GM19324 (cell line): Measurements from ENCODE around the gene COX7A2.

ENCODE experiments used
- ATAC-seq: cut with Tn5 transposase; IDR thresholded peaks from one replicate; pipeline ENCODE4 v1.9.1; 2021; ENCODE audit warnings: mild to moderate bottlenecking, moderate library complexity; ENCODE audit not compliant: unreplicated experiment, low FRiP score

COX7A2 gene

DNA sequence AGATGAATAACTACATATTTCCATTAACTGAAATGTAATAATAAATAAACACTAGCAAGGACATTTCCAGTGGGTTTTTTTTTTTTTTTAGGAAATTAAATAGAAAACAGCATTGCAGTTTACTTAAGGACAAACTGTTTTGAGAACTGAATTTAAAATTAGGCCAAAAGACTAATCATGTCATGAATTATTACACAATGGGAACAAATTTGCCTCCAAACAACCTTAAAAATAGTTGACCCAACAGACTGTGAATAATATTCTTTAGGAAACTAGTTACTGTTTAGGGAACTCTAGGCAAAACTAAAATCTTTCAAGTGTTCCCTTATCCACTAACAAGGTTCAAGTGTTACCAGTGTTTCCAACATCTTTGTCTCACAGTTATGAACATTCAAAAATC lies 21.3 kb downstream of the COX7A2 start:
- no peak for ATAC-seq

DNA sequence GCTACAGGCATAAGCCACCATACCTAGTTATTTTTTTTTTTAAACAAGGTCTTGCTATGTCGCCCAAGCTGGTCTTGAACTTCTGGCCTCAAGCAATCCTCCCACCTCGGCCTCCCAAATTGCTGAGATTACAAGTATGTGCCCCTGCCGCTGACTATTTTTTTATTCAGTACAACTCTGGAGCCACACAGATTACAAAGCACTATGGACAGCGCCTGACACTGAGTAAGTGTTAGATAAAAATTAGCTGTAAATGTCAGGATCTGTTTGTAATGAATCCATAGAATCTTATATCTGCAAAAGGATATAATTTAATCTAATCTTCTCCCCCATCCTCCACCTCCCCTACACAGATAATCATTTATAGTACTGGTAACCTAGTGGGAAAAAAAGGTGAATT lies 22.5 kb downstream of the COX7A2 start:
- no peak for ATAC-seq

DNA sequence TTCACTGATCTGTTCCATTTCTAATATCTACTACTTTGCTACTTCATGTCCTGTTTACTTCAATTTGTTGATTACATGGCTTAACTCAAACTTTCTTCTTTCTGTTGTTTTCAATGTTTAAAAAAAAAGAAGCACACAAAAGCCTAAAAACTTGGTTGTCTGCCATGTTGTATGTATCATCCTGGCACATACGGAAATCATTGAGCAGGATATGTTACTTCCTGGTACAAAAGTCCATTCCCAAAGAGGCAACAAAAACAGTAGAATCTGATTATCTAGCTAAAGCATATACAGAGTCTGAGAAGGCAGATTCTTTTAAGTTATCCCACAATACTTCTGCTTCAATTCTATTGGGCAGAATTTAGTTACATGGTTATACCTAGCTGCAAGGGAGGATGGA lies 23.2 kb downstream of the COX7A2 start:
- no peak for ATAC-seq

DNA sequence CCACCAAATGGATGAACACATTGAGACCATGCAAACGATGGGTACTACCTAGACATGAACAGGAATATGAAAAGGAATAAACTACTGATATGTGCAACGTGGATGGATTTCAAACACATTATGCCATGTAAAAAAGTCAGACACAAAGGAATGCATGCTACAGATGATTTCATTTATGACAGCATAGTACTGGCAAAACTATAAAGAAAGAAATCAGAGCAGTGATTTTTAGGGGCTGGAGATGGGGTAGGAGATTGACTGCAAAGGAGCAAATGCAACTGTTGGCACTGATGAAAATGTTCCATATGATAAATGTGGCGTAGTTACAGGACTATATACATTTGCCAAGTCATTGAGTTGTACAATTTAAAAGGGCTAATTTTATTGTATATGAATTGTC lies 24.3 kb downstream of the COX7A2 start:
- ATAC-seq: no peak

DNA sequence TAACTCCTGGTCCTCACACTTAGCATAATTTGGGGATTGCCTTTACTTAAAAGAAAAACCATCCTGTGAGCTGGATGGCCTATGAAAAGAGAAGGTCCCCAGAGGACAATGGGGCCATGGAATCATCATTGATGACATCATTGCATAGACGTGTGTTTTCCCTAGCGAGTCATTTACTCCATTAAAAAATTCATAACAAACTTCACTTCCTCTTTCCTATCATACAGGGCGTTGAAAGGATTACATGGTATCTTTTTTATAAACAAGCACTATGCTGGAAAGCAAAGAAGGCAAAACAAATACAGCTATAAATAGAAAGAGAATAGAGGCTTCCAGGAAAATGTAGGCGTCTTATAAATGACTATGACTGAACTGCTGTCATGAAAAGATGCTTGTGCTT lies 26.4 kb downstream of the COX7A2 start:
- no peak for ATAC-seq

DNA sequence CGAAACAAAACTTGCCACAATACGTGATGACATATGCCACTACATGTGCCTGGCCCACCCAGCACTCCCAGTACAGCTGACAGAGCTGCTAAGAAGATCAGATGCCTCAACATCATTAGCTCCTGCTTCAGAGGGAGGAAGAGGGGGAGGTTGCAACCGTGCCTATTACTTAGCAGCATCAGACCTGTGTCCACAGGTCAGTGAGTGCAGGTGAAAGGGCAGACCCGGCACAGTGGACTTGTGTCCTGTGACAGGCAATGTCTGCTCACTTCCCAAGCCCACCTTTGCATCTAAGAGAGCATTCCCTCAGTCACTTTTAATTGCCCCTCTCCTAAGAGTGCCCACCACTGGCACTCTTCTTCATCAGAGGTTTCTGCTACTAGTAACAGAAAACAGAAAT lies 28.3 kb downstream of the COX7A2 start:
- ATAC-seq: no peak

DNA sequence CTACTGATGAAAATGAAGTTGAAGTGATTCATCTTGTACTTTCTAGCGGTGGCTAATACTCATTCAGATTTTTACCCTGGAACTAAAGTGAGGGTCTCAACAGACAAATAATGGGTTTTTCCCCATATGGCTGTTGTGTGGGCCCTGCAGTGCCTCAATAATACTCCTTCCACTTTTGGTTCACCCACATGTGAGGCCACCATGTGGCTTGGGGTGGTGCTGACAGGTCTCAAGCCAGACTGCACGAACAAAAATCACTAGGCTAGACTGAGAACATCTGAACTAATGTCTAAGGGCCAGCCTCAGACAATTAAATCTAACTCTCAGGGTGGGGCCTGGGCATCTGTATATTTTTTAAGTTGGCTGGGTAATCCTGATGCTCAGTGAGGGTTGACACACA lies 29.9 kb downstream of the COX7A2 start:
- no peak for ATAC-seq

DNA sequence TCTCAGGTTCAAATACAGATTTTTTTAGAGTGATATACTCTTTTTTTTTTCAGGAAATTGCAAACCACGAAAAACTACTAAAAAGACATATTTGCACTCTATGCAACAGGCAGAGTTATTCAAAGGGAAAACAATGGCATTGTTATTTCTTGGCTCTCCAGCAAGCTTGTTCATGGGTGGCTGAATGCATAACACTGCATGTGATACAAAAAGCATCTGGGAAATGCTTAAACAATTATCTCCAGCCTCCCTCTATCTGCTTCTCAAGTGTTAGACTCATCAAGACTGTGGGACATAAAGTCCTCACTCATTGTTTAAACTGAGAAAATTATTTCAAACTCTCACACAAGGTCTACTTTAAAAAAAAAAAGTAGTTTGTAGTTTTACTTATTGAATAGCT lies 30.5 kb downstream of the COX7A2 start:
- no peak for ATAC-seq

DNA sequence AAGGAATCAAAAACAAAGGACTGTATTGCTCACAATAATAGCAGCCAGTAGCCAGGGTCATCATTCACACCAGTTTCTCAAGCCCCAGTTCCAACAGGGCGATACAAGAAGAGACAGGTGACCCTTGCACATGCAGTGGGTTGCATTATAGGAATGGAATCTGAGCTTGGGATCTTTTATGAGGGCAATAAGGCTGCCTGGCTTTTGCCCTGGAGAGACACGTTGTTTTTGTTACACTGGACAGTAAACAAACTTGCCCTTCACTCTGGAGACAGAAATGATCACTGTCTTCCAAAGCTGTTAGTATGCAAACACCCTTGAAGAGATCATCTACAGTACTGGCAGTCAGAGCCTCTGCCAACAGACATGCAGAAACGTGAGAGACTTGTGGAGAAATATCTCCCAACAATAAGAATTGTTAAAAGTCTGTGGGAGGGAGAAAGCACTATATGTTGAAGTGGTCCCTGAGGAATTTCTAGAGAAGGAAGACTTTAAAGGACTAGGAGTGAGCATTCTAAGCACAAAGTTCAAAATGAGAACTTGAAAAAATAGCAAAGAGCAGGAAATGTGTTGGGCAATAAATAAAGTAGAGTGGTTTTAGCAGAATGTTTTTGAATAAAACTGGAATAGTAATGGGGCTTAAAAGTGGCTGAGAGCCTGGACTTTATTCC lies 31.5 kb downstream of the COX7A2 start:
- no peak for ATAC-seq

DNA sequence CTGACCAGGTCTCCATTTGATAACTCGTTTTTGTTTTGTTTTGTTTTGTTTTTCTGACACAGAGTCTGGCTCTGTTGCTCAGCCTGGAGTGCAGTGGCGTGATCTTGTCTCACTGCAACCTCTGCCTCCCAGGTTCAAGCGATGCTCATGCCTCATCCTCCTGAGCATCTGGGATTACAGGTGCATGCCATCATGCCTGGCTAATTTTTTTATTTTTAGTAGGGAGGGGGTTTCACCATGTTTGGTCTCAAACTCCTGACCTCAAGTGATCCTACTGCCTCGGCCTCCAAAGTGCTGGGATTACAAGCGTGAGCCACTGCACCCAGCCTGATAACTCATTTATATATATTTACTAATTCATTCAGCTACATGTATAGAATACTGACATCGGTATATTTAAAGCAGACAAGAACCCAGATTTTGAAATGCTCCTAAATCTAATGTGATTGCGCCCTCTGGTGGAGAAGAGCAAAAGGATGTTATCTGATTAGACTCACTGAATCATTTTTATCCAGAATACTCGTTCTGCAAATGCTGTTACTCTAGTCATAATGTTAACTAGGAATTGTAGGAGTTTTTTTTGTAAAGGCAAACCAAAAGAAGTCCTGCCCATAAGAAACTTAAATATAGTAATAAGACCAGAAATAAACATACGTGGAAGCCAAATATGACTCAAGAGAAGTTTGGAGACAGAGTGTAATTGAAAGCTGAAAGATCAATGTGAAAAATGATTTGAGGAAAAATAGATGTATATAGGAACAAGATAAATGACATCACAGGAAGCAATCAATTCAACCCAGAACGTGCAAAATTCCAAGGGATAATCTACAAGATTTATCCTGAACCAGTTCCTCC lies 32.5 kb downstream of the COX7A2 start:
- no peak for ATAC-seq

DNA sequence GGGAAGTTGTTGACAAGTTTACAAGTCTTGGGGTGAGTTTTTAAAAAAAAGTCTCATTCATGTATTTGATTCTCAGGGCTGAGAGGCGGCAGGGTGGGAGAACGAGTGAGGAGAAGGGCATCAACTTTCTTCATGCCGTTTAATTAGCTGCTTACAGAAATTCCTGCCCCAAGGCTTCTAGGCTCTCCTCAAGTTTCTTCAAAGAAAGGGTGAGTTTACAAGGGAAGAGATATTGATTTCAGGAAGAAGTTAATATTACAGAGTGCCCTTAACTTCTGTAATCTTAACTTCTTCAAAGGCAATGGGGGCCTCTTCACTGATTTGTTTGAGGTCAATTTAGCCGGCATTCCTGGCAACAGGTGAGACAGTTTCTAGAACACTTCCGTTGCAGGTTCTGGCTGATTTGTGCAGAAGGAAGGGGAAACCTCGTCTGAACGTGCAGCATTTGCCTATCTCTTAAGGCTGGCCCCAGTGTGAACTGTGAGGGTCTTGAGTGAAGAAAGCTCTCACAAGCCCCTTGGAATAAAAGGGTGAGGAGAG lies 34.3 kb downstream of the COX7A2 start:
- ATAC-seq: no peak

DNA sequence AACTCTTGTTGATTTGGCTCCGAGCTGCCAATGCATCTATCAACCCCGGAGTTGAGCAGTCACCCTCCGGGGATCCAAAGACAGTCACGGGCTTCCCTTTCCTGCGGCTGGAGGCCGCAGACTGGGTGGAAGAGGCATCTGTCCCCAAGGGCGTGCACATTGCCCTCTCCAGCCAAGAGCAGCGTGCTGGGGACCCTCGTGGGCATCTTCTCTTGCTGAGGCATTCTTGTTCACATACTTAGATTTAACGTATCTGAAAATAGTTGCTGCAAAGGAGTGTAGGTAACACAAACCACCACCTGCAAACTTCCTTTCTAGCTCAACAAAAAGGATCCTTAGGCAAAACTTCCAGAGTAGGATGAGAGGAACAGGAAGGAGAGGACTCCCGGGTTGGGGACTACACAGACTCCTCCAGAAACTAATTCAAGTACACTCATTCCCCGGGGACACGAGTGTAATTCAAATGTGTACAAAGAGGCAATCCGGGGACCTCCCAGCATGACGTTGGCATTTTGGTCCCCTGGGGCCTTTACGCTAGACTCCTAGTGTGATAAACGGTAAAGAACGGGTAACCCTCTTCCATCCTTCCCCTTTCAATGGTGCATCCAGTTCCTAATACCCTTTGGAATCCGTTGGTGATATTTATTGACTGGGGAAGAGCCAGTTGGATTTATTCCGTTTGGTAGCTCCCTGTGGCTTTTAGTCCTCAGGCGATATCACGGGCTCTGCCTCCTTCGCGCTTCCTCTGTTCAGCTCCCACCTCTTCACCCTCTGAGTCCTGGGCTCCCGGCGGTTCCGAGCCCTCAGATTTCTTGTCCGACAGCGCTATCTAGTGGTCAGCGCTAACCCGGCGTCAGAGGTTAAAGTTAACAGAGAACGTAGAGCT lies 35.1 kb downstream of the COX7A2 start:
- ATAC-seq: peak; percentile 77

DNA sequence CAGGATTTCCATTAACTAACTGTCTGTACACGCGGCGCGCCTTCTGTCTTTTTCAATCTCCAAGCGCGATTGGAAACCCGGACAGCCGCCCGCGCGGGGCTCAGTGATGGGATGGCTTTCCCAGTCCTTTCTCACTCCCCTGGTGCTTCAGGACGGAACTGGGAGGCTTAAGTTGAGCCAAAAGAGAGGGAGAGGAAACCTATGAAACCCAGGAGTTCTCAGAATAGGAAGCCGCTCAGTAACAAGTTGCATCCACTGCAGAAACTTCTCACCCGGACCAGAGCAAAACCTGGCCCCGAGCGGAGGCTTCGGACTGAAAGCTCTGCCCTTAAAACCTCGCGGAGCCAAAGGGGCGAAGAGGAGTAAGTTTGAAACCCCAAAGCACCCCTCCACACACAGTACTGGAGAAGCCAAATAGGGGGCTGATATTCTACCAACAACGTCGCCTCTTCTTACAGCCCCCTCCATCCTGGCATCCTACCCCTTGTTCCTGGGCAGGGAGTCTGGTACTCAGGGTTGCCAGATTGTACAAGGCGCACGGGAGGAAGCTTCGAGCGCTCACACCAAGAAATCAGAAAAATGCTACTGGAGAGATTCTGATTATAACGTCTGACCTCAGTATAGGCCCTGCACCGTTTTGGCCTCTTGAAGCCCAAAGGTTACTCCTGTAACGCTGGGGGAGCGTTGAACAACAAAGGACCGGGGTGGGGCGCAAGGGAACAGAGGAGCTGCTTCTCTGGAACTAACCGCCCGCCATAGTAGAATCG lies 36.8 kb downstream of the COX7A2 start:
- no peak for ATAC-seq

DNA sequence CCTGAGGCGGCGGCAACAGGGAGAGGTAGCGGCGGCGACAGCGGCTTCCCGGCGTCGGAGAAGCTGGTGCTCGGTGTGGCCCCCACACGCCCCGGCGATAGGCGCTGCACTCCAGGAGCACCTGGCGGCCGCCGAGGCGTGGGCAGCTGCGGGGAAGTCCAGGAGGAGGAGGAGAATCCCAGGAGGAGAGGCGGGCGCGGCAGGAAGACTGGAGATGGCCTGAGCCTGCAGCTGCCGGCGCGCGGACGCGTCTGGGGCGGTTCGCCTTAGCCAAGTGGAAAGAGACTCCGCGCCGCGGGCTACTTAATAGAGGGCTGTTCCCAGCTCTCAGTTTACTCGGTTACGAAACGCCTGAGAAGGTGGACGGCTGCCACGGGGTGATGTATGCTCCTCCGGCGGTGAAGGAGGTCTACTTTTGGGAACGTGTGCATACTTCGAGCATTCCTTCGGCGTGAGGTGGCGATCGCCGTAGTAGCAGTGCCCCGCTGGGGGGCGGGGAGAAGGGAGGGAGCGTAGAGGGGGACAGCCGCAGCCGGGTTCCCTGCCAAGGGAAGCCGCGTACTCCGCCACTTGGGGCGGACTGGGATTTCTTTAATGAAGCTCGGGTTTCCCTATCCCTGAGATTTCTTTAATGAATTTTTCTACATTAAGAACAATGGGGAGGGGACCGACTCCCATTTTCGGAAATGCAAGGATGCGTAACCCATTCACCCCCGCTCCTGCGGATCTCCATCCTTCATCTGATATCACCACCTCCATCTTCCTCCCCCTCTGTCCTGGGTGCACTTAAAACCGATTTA lies 37.6 kb downstream of the COX7A2 start, which contains the start of gene COL12A1:
TSS of gene COL12A1 (minus strand) at position 278 of the 800 bp plus-strand sequence. CDS start 3,261 bp downstream, outside the sequence.
- ATAC-seq: no peak

DNA sequence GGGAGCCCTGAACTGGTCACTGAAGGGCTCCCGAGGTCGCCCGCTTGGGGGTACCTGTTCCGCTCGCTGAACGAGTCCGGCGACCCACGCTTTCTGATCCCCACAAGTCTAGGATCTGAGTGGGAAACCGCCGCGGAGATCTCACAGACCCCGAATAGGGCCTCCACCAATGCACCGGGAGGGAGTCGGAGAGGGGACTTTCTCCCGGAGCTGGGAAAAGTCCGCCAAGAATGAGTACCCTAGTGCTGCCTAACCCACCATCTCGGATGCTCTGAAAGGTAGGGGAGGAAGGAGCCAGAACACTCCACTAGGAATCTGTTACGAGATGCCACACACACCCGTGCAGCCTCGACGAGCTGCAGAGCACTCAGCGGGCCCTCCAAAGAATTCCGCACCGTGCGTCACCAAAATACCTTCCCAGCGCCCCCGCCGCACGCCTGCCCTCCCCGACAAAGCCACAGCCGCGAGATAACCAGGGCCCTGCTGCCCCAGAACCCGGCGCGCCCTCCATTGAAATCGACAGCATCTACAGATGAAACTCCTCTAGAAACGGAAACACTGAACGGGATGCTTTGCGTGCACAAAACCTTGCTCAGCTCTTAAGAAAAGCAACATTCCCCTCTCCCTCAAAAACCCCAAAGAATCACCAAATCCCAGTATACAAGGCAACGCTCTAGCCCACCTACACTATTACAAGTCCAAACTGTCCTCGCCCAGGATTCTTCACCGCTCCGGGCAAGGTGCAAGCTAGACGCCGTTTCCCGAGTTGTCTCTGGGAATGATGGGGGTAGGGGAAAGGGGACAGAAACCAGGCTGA lies 38.4 kb downstream of the COX7A2 start:
- no peak for ATAC-seq

DNA sequence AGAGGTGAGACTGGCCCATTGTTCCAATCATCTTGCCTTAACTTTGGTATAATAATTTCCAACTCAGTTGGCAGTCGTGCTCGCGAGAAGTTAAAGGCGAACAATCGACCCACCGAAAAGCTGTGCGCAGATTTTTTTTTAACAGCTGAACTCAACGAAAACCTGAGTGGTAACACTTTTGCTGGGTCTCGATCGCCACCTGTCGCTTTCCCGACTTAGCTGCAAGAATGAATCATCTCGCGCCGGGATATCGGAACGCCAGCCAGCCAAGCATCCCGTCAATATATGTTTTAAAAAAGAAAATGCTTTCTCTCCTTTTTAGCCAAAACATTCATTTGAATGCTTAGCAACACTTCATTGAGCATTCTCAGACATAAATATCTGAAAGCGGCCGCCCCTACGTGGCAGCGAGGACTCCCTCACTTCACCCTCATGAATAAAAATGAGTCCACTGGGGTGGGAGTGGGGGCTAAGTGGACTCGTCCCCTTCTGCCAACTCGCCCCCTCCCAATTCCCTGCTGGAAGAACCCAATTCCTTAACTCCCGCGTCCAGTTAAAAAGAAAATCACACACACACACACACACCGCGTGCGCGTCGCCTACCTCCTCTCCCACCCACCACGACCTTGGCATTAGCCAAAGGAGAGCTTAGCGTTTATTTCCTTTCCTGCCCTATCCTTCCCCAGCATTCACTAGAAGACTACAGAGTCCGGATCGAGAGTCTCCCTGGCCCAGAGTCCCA lies 39.2 kb downstream of the COX7A2 start:
- ATAC-seq: no peak

DNA sequence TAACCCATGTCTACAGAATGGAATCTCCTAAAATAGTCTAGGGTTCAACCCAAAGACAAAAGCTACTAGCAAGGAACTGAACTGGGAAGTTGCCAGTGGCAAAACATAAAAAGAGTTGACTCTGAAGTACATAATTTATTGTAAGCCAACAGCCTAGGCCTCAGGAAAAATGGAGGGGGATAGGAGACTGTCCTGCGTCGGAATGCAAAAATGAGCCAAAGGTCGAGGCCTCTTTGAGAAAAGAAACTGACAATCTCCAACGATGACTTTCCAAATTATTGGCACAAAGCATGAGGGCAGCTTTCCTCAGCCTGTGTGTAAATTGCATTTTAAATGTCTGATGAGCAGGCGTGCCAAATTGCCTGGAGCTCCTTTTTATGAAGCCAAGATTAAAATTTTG lies 39.9 kb downstream of the COX7A2 start:
- no peak for ATAC-seq

DNA sequence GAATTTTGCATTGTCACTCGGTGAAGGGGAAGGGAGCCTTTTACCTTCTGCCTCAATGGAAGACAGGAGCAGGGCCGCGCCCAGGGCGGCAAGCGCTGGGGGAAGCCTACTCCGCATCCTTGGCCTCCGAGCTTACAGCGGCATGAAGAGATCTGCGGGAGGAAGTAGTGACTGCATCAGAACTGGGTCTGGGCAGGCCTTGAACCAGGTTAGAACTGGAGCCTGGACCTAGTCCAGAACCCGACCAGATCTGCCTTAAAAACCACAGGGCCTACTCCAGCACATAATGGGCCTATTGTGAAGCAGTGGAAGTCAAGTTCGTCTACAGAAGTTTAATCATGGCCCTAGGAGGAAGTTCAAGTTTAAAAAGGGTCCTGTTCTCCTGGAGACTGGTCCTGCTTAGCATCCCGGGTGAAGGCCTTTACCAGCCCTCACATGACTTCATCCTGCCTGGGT lies 40.9 kb downstream of the COX7A2 start:
- ATAC-seq: no peak
